Stimulated activated CD4-positive, alpha-beta T cell treated with anti-CD3 and anti-CD28 coated beads, Interleukin-4, amount 100 ng/mL, for 1 hour (primary cell): Measurements from ENCODE around the gene MYO10.
"Not testable (repeated sequence)": the region's sequence is repeated elsewhere in the genome, so short reads cannot be mapped to it uniquely, and the experiment has no call there.

Source experiments
- DNase-seq: peaks from one replicate; pipeline ENCODE4 v3.0.0-alpha.2; 2020

Gene MYO10

DNA sequence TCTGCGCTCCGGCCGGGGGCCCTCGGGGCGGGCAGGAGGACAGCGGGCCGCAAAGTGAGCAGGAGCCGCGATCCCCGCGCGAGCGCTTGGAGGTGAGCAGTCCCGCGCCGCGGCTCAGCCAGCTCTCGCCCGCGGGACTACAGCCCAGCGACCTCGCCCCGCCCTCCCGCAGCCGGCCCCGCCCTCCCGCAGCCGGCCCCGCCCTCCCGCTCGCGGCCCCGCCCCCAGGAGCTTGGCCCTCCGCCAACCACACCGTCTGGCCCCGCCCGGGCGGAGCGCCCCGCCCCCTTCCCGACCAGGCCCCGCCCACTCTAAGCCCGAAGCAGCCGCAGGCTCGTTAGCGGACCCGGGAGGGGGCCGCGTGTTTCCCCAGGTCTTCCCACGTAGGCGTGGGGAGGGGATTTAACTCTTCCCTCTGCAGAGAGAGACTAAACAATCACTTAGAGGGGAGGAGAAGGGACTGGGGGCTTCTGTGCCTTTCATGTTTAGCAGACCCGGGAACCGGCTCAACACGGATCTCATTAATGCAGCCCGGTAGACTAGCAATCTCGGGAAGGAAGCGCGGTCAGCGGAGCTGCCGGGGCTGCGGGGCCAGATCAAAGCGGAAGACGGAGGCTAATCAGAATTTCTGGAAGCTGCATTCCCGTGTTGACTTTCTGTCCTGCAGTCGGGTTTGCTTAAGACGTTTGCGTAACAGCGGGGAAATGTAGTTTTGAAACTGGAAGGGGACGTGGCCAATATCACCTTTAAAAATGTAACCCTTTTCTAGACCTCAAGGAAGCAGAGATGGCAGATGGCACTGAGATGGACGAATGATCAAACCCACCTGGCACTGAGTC, at the start of gene MYO10:
Gene MYO10 (minus strand): TSS at position 139 of the 839 bp plus-strand sequence. CDS start 480 bp downstream, outside the sequence.
- peak; percentile 67 for DNase-seq

DNA sequence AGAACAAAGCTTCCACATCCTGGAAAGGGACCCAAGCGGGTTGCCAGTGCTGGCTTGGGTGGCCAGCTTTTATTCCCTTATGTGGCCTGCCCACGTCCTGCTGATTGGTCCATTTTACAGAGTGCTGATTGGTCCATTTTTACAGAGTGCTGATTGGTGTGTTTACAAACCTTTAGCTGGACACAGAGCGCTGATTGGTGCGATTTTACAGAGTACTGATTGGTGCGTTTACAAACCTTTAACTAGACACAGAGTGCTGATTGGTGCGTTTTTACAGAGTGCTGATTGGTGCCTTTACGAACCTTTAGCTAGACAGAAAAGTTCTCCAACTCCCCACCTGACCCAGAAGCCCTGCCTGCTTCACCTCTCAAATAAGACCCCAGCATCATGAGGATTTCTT, 49.2 kb upstream of the MYO10 start:
- not testable (repeated sequence) for DNase-seq

DNA sequence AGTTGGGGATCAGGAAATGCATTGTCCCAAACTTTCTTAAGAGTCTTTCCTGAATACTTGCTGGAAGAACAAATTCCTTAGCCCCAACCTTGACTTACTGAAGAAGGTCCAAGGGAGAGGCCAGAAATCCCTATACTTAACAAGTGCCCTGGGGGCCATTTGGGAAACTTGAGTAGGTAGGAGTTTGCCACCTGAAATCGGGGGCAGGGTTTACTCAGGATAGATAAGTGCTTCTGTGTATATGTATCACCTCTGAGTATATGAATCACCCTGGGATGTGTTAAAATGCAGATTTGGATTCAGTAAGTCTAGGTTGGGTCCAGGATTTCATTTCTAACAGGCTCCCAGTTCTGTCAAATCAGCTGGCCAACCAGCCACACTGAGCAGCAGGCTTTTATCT, 47.9 kb upstream of the MYO10 start:
- no peak for DNase-seq

DNA sequence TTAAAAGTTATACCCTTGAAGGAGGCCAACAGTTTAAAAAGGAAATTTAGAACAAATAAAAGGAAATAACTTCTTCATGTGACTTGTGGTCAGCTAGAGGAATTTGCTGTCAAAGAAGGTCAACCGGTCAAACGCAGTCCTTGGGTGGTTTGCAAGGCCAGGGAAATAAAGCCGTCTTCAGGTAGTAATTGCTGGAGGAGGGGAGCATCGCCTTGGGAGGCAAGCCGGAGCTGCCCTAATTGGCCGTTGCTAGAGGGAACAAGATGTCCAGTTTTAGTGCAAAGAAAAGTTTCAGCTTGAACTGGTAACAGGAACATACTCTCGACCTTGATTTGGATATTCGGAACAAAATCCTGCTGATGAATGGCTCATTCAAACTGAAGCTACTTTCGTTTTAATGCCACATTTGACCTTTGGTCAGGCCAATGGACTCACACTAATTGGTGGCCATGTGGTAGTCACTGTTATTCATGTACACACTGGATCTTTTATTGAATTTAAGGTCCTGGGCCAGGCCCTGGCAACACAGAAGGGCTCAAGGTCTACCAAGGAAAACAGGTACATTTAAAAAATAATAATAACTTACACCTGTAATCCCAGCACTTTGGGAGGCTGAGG, 47.0 kb upstream of the MYO10 start:
- no peak for DNase-seq

DNA sequence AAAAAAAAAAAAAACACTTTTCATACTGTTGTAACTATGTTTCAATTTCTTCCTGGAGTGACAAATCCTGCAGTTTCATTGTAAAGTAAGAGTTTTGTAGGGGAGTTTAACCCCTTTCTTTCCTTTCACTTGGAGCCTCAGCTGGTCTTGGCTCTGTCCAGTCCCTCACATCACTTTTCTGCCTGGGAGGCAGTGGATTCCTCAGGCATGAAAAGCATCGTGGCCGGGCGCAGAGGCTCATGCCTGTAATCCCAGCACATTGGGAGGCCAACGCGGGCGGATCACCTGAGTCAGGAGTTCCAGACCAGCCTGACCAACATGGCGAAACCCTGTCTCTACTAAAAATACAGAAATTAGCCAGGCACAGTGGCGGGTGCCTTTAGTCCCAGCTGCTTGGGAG, 45.6 kb upstream of the MYO10 start:
- no peak for DNase-seq

DNA sequence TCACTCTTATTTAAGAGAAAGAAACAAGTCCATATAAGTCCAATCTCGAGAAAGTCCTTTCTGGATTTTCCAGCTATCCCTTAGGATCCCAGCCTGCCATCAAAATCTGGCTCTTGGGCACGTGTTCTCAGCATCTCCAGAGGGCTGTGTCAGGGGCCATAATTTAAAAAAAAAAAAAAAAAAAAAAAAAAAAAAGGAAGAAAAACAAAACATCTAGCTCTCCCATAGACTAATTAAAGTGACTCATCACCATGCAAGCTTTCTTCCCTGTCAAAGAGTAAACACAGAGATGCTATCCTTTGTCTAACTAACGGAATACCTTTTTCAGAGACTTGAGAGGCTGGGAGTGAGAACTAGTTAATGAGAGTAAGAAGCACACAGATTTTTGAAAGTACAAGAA, 44.9 kb upstream of the MYO10 start:
- DNase-seq: no peak

DNA sequence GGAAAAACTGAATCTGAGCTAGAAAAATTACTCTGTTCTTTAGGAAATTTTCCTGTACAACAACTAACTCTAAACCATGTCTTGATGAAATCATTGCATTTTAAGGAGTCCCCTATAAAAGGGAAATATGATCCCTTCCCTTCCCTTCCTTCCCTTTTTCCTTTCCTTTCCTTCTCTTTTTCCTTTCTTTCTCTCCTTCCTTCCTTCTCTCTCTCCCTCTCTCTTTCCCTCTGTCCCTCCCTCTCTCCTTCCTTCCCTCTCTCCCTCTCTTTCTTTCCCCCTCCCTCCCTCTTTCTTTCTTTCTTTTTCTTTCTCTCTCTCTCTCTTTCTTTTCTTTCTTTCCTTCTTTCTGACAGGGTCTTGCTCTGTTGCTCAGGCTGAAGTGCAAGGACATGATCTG, 42.2 kb upstream of the MYO10 start:
- no peak for DNase-seq

DNA sequence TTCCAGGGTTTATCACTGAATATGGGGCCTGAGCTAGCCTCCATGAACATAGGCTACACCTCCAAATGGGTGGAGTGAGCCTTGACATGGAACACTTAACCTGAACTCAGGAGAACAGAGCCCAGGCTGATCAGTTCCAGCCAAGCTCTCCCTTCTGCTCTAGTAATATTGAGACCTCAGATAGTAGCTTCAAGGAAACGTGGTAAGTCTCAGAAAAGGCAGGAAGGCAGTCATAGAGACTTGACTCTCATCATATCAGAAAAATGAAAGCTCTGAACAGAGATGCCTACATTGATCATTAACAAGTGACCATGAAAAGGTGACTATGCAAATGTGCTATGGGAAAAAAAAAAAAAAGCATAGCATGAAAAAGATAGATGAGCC, 40.5 kb upstream of the MYO10 start:
- no peak for DNase-seq

DNA sequence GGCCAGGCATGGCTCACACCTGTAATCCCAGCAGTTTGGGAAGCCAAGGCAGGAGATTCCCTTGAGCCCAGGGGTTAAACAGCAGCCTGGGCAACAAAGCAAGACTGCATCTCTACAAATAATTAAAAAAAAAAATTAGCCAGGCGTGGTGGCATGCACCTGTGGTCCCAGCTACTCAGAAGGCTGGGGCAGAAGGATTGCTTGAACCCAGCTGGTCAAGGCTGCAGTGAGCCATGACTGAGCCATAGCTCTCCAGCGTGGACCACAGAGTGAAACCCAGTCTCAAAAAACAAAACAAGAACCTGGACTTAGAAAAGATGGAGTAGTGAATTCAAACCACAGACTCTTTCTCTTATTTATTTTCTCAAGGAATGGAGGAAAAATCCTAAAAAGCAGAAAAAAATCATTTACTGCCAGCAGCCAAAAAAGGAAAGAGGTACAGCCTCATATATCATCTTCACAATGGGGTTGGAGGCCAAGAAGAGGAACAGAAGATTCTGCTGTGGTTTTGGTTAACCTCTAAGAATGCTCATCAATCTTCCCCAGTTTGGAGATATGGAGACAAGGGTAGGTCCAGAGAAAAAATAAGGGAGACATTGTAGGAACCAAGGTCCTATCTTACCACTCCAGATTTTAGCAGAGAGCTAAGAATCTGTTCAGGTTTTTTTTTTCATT, 40.0 kb upstream of the MYO10 start:
- DNase-seq: no peak

DNA sequence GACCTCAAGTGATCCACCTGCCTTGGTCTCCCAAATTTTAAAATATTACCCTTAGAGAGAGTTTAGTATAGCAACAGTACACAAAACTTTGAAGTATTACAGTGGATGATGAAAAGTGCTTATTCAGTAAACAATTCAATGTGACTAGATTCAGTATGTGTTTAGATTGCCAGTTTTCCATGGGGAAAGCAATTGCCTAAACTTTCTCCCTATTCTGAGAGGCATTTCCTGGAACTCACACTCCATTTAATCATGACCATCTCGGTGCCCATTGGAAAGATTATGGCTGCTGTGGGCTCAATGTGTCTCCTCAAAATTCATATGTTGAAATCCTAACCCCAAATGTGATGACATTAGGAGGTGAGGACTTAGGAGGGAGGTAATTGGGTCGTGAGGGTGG, 38.9 kb upstream of the MYO10 start:
- DNase-seq: no peak

DNA sequence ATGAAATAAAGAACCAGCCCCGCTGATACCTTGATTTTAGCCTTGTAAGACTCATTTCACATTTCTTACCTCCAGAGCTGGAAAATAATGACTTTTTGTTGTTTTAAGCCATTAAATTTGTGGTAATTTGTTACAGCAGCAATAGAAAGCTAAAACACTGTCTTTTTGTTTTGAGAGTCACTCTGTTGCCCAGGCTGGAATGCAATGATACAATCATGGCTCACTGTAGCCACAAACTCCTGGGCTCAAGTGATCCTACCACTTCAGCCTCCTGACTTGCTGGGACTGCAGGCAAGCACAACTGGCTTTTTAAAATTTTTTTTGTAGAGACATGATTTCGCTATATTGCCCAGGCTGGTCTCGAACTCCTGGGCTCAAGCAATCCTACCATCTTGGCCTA, 34.7 kb upstream of the MYO10 start:
- DNase-seq: no peak

DNA sequence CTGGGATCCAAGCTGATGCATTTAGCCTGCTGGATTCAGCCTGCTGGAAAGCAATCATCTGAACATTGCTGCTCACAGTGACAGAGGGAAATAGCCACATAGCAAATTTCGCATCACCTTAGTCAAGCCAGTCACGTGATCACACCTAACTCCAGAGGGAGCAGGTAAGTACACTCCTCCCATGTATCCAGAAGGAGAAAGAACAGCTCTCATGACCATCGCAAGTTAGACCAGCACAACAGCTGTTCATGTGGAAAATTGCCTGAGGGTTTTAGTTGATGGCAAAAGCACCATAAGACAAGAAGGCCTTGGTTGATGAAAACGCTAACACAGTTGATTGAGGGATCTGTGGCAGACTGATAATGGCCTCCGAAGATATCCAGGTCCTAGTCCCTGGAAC, 34.2 kb upstream of the MYO10 start:
- DNase-seq: no peak

DNA sequence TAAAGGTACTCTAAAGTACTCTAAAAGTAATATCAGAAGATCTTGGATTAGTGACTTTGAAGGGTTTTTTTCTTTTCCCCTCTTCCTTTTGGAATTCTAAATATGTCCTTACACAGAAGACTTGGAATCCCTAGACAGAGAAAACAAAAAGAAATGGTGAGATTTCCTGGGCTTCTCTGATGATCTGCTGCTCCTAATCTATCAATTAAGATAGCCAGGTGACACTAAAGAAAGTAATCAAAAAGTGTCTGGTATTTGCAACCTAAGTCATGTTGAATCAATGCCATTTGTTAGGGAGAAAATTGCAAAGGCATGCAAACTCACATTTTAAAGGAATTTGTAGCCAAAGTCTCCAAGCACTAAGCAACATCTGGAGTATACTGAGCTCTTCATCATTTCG, 29.5 kb upstream of the MYO10 start:
- DNase-seq: no peak

DNA sequence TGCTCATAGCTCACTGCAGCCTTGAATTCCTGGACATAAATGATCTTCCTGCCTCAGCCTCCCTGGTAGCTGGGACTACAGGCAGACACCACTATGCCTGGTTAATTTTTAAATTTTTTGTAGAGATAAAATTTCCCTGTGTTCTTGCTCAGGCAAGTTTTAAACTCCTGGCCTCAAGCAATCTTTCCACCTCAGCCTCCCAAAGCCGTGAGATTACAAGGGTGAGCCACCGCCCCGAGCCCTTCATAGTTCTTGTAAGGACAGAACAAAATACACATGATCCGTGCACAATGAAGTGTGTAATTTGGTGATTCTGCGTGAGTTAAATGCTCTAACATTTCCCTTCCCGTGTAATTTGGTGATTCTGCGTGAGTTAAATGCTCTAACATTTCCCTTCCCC, 27.7 kb upstream of the MYO10 start:
- DNase-seq: no peak

DNA sequence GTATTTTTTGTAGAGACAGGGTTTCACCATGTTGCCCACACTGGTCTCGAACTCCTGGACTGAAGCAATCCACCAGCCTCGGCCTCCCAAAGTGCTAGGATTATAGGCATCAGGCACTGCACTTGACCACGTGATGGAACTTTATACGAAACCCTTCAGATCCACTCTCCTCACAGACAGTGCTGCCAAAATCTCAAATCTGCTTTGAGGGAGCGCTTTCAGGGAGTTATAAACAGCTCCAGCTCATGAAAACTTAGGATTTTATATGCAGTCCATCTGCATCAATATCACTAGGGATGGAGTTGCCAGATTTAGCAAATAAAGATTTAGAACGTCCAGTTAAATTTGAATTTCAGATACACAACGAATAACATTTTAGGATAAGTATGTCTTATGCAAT, 25.0 kb upstream of the MYO10 start:
- no peak for DNase-seq

DNA sequence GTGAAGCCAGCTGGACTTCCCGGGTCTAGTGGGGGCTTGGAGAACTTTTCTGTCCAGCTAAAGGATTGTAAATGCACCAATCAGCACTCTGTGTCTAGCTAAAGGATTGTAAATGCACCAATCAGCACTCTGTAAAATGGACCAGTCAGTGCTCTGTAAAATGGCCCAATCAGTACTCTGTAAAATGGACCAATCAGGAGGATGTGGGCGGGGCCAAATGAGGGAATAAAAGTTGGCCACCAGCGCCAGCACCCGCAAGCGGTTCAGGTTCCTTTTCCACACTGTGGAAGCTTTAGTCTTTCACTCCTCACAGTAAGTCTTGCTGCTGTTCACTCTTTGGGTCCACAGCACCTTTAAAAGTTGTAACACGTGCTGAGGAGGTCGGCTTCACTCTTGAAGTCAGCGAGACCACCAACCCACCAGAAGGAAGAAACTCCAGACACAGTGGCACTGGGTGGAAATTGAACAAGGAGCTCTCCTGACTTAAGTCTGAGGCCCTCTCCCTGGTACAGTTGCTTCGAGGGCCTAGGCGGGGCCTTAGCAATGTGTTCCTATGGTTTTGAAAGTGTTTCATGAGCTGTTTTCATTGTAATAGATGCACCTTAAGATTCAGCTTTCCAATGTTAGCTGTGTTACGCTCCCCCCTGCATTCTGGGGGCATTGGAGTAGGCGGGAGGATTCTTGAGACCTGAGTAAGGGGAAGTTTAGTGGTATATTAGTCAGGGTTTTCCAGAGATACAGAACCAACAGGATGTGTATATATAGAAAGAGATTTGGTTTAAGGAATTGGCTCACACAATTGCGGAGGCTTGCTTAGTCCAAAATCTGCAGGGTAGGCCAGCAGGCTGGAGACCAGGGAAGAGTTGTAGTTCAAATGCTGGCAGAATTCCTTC, 21.5 kb upstream of the MYO10 start:
- no peak for DNase-seq

DNA sequence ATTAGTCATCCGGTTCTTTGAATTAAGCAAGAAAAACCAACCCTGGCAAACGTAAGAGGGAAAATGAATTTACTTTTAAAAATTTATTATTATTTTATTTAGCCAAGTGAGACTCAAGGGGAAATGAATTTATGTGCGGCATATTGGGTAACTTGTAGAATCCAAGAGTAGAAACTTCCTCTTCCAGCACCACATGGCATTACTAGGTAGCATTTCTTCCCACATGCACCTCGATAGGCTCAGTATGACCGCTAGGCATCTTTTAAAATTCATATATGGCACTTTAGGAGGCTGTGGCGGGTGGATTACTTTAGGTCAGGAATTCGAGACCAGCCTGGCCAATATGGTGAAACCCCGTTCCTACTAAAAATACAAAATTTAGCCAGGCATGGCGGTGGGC, 17.6 kb upstream of the MYO10 start:
- no peak for DNase-seq

DNA sequence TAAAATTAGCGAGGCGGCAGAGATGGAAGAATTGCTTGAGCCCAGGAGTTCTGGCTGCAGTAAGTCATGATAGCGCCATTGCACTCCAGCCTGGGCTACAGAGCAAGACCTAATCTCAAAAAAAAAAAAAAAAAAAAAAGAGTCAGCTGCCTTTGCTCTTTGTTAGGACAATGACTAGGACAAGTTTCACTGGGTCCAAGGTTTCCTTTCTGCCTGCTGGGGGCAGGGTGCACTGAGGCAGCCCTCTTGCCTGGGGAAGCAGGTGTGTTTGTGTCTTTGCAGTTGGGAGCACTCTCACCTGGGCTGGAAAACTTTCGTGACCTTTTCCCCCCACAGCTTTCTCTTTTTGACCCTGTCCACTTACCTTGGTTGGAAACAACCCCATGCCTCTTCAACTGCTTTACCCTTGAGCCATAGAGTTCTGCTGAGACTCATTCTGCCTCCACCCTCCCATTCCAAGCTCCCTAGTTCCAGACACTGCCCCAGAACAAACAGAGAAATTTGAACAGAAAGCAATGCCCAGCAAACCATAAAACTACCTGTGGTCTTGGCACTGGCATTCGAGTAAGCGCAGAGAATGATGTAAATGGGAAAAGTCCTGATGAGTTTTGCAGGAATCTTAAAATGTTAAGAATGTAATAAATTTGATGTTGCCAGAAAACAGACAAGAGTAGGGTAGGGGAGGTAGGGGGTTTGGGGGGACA, 17.0 kb upstream of the MYO10 start:
- no peak for DNase-seq

DNA sequence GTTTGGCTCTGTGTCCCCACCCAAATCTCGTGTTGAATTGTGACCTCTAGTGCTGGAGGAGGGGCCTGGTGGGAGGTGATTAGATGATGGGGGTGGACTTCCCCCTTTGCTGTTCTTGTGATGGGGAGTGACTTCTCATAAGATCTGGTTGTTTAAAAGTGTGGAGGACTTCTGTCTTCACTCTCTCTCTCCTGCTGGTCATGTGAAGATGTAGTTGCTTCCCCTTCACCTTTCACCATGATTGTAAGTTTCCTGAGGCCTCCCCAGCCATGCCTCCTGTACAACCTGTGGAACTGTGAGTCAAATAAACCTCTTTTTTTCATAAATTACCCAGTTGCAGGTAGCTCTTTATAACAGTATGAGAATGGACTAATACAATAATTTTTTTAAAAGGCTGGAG, 10.6 kb upstream of the MYO10 start:
- DNase-seq: no peak

DNA sequence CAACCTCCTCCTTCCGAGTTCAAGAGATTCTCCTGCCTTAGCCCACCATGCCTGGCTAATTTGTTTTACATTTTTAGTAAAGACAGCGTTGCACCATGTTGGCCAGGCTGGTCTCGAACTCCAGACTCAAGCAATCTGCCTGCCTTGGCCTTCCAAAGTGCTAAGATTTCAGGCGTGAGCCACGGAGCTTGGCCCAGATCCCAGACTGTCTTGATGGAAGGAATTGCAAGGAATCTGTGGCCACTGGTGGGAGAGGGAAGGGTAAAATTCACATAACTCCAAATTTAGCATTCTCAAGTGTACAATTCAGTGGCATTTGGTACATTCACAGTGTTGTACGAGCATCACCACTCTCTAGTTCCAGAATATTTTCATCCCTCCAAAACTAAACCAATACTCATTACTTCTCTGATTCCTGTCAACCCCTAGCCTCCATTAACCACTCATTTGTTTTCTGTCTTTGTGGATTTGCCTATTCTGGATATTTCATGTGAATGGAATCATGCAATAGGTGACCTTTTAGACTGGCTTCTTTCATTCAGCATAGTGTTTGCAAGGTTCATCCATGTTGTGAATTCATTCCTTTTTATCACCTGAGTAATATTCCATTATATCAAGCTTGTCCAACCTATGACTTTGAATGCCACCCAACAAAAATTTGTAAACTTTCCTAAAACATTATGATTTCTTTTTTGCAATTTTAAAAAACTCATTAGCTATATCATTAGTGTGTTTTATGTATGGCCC, 8.9 kb upstream of the MYO10 start:
- no peak for DNase-seq

DNA sequence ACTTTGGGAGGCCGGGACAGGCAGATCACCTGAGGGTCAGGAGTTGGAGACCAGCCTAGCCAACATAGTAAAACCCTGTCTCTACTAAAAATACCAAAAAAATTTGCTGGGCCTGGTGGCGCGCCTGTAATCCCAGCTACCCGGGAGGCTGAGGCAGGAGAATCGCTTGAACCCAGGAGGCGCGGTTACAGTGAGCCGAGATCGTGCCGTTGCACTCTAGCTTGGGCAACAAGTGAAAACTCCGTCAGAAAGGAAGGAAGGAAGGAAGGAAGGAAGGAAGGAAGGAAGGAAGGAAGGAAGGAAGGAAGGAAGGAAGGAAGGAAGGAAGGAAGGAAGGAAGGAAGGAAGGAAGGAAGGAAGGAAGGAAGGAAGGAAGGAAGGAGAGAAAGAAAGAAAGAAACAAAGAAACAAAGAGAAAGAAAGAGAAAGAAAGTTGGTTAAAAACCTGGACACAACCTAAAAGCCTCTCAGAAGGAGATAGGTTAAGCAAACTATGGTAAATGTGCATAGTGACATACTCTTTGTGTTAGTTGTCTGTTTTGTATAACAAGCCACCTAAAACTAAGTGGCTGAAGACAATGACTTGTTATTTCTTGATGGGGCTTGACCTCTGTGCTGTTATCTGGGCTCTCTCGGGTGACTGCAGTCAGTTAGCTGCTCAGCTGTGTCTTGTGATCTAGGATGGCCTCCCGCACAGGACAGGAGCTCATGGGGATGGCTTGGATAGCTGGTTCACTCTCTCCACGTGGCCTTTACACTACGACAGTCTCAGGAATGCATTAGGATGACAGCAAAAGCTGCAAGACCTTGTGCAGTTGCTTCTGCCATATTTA, 8.0 kb upstream of the MYO10 start:
- no peak for DNase-seq
